Adrenal gland (tissue), 5 donors: ENCODE data around the gene TRAPPC3.

Experiments used
- CTCF ChIP-seq, 6 experiments: fragments of 450-650 bp in 4 of 6; fragments of 200-600 bp in 2 of 6; sonication (generic) in 1 of 6; IDR thresholded peaks; 1 replicate in 5 of 6; 2 replicates in 1 of 6; pipeline versions ENCODE4 v1.5.1 to v1.8.0; 2016 to 2021; ENCODE audit warnings: antibody characterized with exemption in 6 of 6, mild to moderate bottlenecking in 2 of 6, moderate library complexity in 1 of 6
- POLR2A ChIP-seq, 2 donors: fragments of 450-650 bp; IDR thresholded peaks; one replicate each; pipeline ENCODE4 v1.6.1; 2017; ENCODE audit warnings: antibody characterized with exemption in 2 of 2, mild to moderate bottlenecking in 2 of 2, moderate library complexity in 1 of 2
- donor health status: DM: no; HTN: no; CAD: no.

- no peak for TF ChIP-seq CTCF (IDR thresholded peaks at IDR 0.05)
- TF ChIP-seq POLR2A (IDR thresholded peaks at IDR 0.05) = no peak
Measured at GRCh38 chr1:36126005-36126716, 23.1 kb downstream of the TRAPPC3 start.
